Transverse colon (tissue), 4 donors: ENCODE data around the gene TGM1. TPM values are rescaled to one million over a fixed set of nuclear protein-coding genes. Genes with fewer than 3 reads are reported as not detected.

ENCODE experiments used
- DNase-seq: peaks from one replicate; pipeline ENCODE4 v3.0.0-alpha.2; 2019
- H3K27ac ChIP-seq, 4 donors: fragments of 200-600 bp; sonication (generic); 2 replicates each; pipeline ENCODE4 v1.5.1; 2016 to 2018; ENCODE audit warnings: inconsistent platforms in 4 of 4
- H3K27me3 ChIP-seq: fragments of 200-600 bp; sonication (generic); 2 replicates; pipeline ENCODE4 v1.5.1; 2017; ENCODE audit warnings: inconsistent platforms
- H3K36me3 ChIP-seq, 4 donors: fragments of 200-600 bp; sonication (generic); 2 replicates each; pipeline ENCODE4 v1.5.1; 2017 to 2019; ENCODE audit warnings: inconsistent platforms in 4 of 4
- H3K4me1 ChIP-seq, 4 donors: fragments of 200-600 bp; sonication (generic); 2 replicates each; pipeline ENCODE4 v1.5.1; 2017 to 2020; ENCODE audit warnings: inconsistent platforms in 4 of 4
- H3K4me3 ChIP-seq, 4 donors: fragments of 200-600 bp; sonication (generic); 1 replicate in 1 of 4; 2 replicates in 3 of 4; pipeline versions ENCODE4 v1.5.1 to v1.6.1; 2017 to 2019; ENCODE audit warnings: inconsistent platforms in 4 of 4
- H3K9me3 ChIP-seq, 2 donors: fragments of 200-600 bp; sonication (generic); 2 replicates each; pipeline ENCODE4 v1.5.1; 2017 to 2019; ENCODE audit warnings: inconsistent platforms in 2 of 2
- CTCF ChIP-seq, 5 experiments: fragments of 200-600 bp in 3 of 5; fragments of 450-650 bp in 2 of 5; sonication (generic) in 3 of 5; IDR thresholded peaks; 1 replicate in 2 of 5; 2 replicates in 3 of 5; pipeline ENCODE4 v1.5.1; 2016 to 2017; ENCODE audit warnings: antibody characterized with exemption in 5 of 5, inconsistent platforms in 3 of 5, mild to moderate bottlenecking in 2 of 5, moderate library complexity in 1 of 5
- EP300 ChIP-seq: sonication (generic); formaldehyde crosslinking; IDR thresholded peaks from one replicate; pipeline ENCODE4 v1.6.1; 2017; ENCODE audit warnings: antibody characterized with exemption, low read depth
- POLR2A ChIP-seq: fragments of 450-650 bp; IDR thresholded peaks from one replicate; pipeline ENCODE4 v1.6.1; 2016; ENCODE audit warnings: antibody characterized with exemption, mild to moderate bottlenecking, moderate library complexity
- POLR2AphosphoS5 ChIP-seq, 3 donors: sonication (generic); formaldehyde crosslinking; IDR thresholded peaks; one replicate each; pipeline ENCODE4 v1.6.1; 2016; ENCODE audit warnings: antibody characterized with exemption in 3 of 3
- WGBS, 2 donors: methylation state at CpG; one replicate each; pipeline ENCODE4 v1.1.5; 2018; ENCODE audit warnings: low coverage in 1 of 2; 5-methylcytosine and 5-hydroxymethylcytosine counted together
- in situ Hi-C, 4 donors: fragments of 200-750 bp; cut with MboI; loops; one replicate each; pipeline versions ENCODE4 v1.15.0 to v1.15.1; 2017; ENCODE audit warnings: low sequenced_read_pairs in 3 of 4, low pct_ligation_motif_present in 1 of 4, low pct_unique_long_range_greater_than_20kb in 1 of 4
- intact Hi-C: fragments of 100-400 bp; cut with DNase I; formaldehyde crosslinking; loops from one replicate; pipeline ENCODE4 v1.15.1; 2023; ENCODE audit warnings: low total_unique reads
- total RNA-seq, 4 donors: library from RNA; depleted of rRNA; stranded (reverse); fragments of >200 nt; gene quantifications; one replicate each; pipeline ENCODE4 v1.1.0, GENCODE V29; 2016

The TGM1 gene
- total RNA-seq, 4 donors from 2014 or later = 1.4 to 96.5 (median 2.2) TPM; not detected in 1

DNA sequence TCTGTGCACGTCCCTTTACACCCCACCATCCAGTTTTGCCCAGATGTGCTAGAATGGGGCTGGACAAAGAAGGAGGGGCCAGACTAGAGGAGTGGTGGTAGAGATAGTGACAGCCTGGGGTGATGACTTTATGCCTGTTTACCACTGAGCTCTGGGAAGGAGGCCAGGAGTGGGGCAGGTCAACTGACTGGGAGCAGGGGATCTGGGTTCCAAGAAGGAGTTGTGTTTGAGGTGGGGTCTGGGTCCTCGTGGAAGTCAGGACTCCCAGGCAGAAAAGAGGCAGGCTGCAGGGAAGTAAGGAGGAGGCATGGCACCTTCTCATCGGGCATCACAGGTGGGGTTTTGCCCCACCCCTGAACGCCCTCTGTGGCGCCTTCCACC lies 47.3 kb upstream of the TGM1 start:
- DNase-seq = peak; percentile 60
- in situ Hi-C loops = no loop called here
- Histone ChIP-seq H3K9me3 (no peaks in the 10 kb centered on the region), H3K36me3 (peaks cover 0 to 6% (median 3%) of the 10 kb centered on the region in 4 donors), H3K4me1 (peaks cover 19 to 65% (median 48%) of the 10 kb centered on the region in 4 donors), H3K27ac (peak overlapping the region; percentile 81 to 90 (median 86)), H3K4me3 (peak overlapping the region; percentile 34 to 58 (median 40)), H3K27me3 (no peaks in the 10 kb centered on the region)
- TF ChIP-seq EP300 = no peak
- no peak for TF ChIP-seq POLR2A
- TF ChIP-seq POLR2AphosphoS5 (IDR thresholded peaks at IDR 0.05) = no peak
- no peak for TF ChIP-seq CTCF (IDR thresholded peaks at IDR 0.05)
- 21 to 33% methylated on average over 1 to 5 of the region's 5 CpGs for WGBS, 2 donors
- intact Hi-C loops = no loop called here

GRCh38 chr14:24309538-24310264 lies 46.7 kb upstream of the TGM1 start, which contains the start of gene LTB4R2:
LTB4R2 (plus strand) TSS chr14:24310140; CDS start chr14:24310665, 525 bp downstream.
- in situ Hi-C loops = no loop called here
- intact Hi-C loops = no loop called here

DNA sequence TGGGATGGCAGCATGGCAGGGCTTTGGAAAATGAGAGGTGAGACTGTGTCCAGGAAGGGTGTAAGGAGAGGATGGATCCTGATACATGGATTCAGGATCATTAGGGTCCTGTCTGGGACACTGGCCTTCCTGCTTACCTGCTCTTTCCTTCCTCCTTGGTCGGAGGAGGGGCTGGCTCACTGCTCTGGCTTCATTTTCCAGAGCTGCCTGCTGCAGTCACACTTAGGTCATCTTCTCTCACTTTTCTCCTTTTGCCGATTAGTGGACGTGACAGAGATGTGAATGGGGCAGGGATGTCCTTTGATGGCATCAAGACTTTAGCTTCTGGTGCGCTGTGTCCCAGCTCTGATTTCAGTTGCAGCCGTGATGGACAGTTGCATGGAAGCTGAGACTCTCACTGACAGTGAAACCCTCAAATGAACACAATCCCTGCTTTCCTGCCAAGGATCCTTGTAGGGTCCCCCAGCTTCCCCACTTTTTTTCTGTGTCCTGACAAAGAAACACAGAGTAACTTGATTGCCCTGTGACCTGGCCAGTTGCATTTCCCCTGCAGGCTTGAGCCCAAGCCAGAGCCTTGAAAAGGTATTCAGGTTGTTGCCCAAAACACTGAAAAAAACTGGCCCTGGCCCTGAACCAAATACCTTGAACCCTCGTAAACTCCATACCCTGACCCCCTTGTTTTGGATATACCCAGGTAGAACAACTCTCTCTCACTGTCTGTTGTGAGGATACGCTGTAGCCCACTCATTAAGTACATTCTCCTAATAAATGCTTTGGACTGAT lies 45.6 kb upstream of the TGM1 start:
- intact Hi-C loops = no loop called here
- no peaks in the 10 kb centered on the region for H3K27me3 ChIP-seq

More at GRCh38 chr14:24309538-24310264, 46.7 kb upstream of the TGM1 start, which contains the start of gene LTB4R2:
- no peak for DNase-seq
- WGBS, 2 donors = 70 to 90% methylated on average over 2 to 5 of the region's 5 CpGs
- peaks cover 0 to 12% (median 6%) of the 10 kb centered on the region in 4 donors for H3K36me3 ChIP-seq
- no peaks in the 10 kb centered on the region for H3K27me3 ChIP-seq
- H3K27ac ChIP-seq = peak within 1 kb of the TSS; percentile 81 to 90 (median 86)
- H3K4me3 ChIP-seq = peak within 1 kb of the TSS; percentile 34 to 58 (median 40)
- peaks cover 19 to 60% (median 47%) of the 10 kb centered on the region in 4 donors for H3K4me1 ChIP-seq
- TF ChIP-seq CTCF (IDR thresholded peaks at IDR 0.05) (no peak), POLR2A (no peak), EP300 (no peak), POLR2AphosphoS5 (IDR thresholded peaks at IDR 0.05) (no peak)
- H3K9me3 ChIP-seq = no peaks in the 10 kb centered on the region

More for the DNA sequence above, 45.6 kb upstream of the TGM1 start:
- WGBS, 2 donors = 75 to 90% methylated on average over 4 to 7 of the region's 7 CpGs
- Histone ChIP-seq H3K4me1 (peaks cover 19 to 54% (median 47%) of the 10 kb centered on the region in 4 donors), H3K27ac (peak overlapping the region; percentile 70 to 78 (median 76)), H3K9me3 (no peaks in the 10 kb centered on the region), H3K4me3 (no peak overlapping the region), H3K36me3 (peaks cover 0 to 24% (median 12%) of the 10 kb centered on the region in 4 donors)
- in situ Hi-C loops = no loop called here
- no peak for TF ChIP-seq EP300
- peak in 3 of 5 experiments; percentile 2 to 6 (median 4) for TF ChIP-seq CTCF (IDR thresholded peaks at IDR 0.05)
- no peak for DNase-seq
